ENCODE results near the gene NAA16. TPM values are rescaled to one million over a fixed set of nuclear protein-coding genes. Genes with fewer than 3 reads are reported as not detected.
"Not testable (repeated sequence)": the region's sequence is repeated elsewhere in the genome, so short reads cannot be mapped to it uniquely, and the experiment has no call there.

Gene NAA16
- total RNA-seq, 2 donors from 2014 or later: 6.6 to 10.0 TPM

GRCh38 chr13:41273831-41274441 is 37.1 kb upstream of the NAA16 start:
- Histone ChIP-seq H3K9me3 (peaks cover 0 to 3% of the 10 kb centered on the region in 2 donors), H3K27ac (no peak overlapping the region), H3K27me3 (no peaks in the 10 kb centered on the region), H3K36me3 (no peaks in the 10 kb centered on the region), H3K4me1 (no peaks in the 10 kb centered on the region), H3K4me3 (no peak overlapping the region)
- no peak for DNase-seq (ENCODE audit: low spot score)
- no peak for TF ChIP-seq CTCF (IDR thresholded peaks at IDR 0.05)

GRCh38 chr13:41274881-41275280 is 36.2 kb upstream of the NAA16 start:
- Histone ChIP-seq H3K27ac (no peak overlapping the region), H3K36me3 (no peaks in the 10 kb centered on the region), H3K9me3 (no peaks in the 10 kb centered on the region), H3K4me1 (no peaks in the 10 kb centered on the region), H3K27me3 (no peaks in the 10 kb centered on the region), H3K4me3 (no peak overlapping the region)
- no peak for DNase-seq (ENCODE audit: low spot score)
- no peak for TF ChIP-seq CTCF (IDR thresholded peaks at IDR 0.05)

GRCh38 chr13:41276824-41277223 is 34.2 kb upstream of the NAA16 start:
- TF ChIP-seq CTCF (IDR thresholded peaks at IDR 0.05): no peak
- Histone ChIP-seq H3K36me3 (no peaks in the 10 kb centered on the region), H3K27me3 (no peaks in the 10 kb centered on the region), H3K4me1 (no peaks in the 10 kb centered on the region), H3K4me3 (no peak overlapping the region), H3K27ac (no peak overlapping the region), H3K9me3 (no peaks in the 10 kb centered on the region)
- no peak for DNase-seq (ENCODE audit: low spot score)

GRCh38 chr13:41279156-41279555 is 31.9 kb upstream of the NAA16 start:
- DNase-seq (ENCODE audit: low spot score); H3K4me3 ChIP-seq; H3K36me3 ChIP-seq: not testable (repeated sequence)

GRCh38 chr13:41282129-41282571 is 28.9 kb upstream of the NAA16 start:
- no peak for DNase-seq (ENCODE audit: low spot score)
- Histone ChIP-seq H3K27me3 (no peaks in the 10 kb centered on the region), H3K9me3 (no peaks in the 10 kb centered on the region), H3K4me1 (no peaks in the 10 kb centered on the region), H3K4me3 (no peak overlapping the region), H3K36me3 (no peaks in the 10 kb centered on the region), H3K27ac (no peak overlapping the region)
- TF ChIP-seq CTCF (IDR thresholded peaks at IDR 0.05): no peak

More at GRCh38 chr13:41279156-41279555, 31.9 kb upstream of the NAA16 start:
- H3K4me1 ChIP-seq, H3K27me3 ChIP-seq, H3K27ac ChIP-seq, H3K9me3 ChIP-seq: not testable (repeated sequence)

- TF ChIP-seq CTCF (IDR thresholded peaks at IDR 0.05): no peak
- H3K36me3 ChIP-seq: no peaks in the 10 kb centered on the region
- no peaks in the 10 kb centered on the region for H3K9me3 ChIP-seq
- no peak for DNase-seq (ENCODE audit: low spot score)
- H3K4me3 ChIP-seq: no peak overlapping the region
- no peaks in the 10 kb centered on the region for H3K27me3 ChIP-seq
- no peaks in the 10 kb centered on the region for H3K4me1 ChIP-seq
- H3K27ac ChIP-seq: no peak overlapping the region
Measured at GRCh38 chr13:41284512-41285288, 26.4 kb upstream of the NAA16 start.

Measured in right atrium auricular region (tissue), 2 donors.